ENCODE measurements around the gene ZNF485.
"Not testable (repeated sequence)": the region's sequence is repeated elsewhere in the genome, so short reads cannot be mapped to it uniquely, and the experiment has no call there.

Gene ZNF485

GRCh38 chr10:43606323-43607198 lies at the start of gene ZNF485:
TSS of gene ZNF485 (plus strand) at chr10:43606438. CDS start at chr10:43607051, 613 bp downstream.
- DNase-seq = peak; percentile 0 to 17

DNA sequence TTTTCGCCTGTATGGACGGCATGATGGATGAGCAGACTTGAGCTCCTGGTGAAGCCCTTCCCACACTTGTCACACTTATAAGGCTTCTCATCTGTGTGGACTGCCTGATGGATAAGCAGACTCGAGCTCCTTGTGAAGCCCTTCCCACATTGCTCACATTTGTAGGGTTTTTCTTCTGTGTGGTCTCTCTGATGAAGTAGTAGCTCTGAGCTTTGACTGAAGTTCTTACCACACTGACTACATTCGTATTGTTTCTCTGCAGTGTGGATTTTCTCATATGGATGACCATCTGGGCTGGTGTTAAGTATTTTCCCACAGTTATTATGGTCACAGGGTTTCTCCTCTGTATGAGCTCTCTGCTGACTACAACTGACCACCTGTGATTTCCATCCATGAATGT lies 49.0 kb upstream of the ZNF485 start:
- DNase-seq = no peak

DNA sequence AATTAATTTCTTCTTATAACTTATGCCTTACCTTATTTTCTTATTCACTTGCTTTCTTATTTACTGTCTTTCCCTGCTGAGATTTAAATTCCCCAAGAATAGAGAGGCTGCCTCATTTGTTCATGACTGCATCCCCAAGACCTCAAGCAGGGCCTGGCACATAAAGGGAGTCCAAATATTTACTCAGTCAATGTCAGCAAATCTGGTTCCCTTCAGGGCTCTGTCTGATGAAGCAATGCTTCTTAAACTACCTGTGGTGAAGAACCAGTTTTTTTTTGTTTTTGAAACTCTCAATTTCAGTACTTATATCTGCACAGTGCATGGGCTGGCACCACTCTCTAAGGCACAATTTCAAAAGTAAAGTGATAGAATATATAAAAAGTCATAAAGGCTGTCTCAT lies 36.6 kb upstream of the ZNF485 start:
- DNase-seq = no peak

DNA sequence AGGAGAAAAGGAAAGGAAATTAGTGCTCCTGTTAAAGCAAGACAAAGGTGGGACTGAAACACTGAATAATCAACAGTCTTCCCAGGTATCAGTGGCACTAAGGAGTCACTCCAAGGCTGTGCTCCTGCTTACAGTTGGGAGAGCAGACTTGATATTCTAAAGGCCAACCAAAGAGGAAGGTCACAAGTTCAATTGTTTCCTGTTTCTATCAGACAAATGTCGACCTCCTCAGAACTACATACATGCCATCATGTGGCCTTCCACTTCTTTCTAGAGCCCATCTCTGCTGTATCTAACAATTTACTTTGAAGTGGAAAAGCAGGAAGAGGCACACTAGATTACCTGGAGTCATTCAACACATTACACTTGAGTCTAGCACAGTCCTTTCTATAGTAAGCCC lies 35.3 kb upstream of the ZNF485 start:
- DNase-seq = no peak

DNA sequence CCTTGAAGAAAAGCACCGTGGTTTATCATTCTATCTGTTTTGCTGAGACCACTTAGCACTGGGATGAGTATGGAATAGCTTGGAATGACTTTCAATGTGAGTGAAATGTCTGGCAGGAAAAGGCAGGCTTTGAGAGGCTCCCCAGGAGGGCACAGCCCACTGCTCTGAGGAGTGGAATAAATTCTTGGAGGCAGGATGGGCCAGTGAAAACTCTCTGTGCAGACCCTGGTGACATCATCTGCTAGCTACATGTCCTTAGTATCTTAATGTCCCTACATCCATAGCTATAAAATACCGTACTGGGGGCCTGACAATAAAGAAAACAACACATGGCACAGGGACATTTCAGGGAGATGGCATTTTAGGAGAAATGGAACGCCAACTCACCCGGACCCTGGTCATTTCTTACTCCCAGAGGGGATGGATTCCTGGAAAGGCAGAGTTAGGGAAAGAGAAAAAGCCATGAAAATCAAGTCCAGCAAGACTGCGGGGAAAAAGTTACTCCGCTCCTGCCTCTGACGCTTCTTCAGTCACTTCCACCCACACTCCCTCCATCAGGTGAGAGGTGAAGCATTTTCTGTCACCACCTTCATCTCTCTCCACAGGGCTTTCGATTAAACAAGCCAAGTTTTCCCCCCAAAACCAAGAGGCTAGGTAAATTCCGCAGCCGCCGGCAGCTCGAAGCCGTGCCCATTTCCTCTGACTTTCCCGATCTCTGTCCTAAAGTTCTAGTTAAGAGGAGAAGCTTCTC lies 32.8 kb upstream of the ZNF485 start:
- DNase-seq = no peak

DNA sequence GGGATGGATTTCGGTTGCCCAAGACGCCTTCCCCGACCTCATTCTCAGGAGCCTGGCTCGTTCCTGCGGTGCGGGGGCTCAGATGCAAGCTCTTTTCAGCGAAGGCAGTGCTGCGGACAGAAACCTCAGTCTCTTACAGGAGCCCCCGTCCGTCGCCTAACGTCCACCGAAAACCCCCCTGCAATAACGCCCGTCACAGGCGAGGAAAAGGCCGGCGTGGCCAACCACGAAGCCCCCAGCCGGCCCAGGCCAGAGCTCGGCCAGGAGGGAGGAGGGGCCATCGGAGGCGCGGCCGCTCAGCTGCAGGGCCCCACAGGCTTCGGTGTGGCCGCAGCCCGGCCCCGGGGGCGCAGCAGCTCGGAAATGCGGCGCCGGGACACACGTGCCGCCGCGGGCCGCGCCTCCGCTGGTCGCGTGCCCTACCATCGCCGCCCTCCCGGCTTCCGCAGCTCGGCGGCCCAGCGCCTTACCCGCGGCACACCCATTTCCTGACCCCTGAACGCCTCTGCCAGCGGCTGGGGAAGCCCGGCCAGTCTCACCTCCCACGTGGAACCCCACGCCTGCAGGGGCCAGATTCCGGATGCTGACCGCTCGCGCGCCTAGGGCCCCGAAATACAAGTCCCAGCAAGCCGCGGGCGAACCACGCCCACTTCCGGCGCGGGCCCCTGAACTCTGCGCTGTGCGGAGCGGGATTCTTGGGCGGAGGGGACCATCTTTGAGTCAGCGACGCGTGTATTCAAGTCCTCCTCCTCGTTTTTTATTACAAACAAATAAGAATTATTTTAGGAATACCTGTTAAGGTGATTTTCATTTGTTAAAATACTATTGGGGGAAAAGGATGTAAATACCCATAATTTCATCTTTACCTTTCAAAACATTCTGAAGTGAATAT lies 32.0 kb upstream of the ZNF485 start, which contains the start of gene ZNF239:
ZNF239 (minus strand) TSS at position 616 of the 892 bp plus-strand sequence. CDS start 16,537 bp downstream, outside the sequence.
- peak; percentile 24 to 43 for DNase-seq

DNA sequence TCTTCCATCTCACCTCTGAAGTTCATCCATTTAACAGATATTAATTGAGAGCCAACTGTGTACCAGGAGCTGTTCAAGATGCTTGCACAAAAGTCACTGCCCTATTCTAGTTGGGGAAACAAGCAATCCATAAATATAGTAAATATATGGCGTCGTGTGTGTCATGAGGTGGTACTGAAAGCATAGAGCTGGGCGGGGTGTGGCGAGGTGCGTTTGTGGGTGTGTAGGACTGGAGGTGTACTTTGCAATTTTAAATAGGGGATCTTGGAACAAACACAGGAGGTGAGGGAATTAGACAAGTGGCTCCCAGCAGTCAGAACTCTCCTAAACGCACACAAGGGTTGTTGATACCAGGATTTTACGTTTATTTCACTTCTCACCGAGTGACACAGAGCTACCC lies 31.3 kb upstream of the ZNF485 start:
- DNase-seq = no peak

DNA sequence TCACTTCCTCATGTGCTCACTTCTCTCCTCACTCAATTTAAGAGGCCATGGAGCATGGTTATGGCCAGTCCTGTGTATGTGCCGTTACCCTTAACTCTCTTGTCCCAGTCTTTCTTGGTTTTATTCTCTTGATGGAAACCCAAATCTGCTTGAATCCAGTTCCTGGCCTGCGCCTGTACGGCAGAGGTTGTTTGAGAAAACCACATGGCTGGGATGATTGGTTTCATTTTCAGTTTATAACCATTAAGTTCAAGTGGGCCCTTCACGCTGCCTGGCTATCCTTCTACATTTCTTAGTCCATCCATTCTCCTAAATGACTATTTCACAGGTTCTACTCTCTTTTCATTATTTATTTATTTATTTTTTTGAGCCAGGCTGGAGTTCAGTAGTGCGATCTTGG lies 30.2 kb upstream of the ZNF485 start:
- no peak for DNase-seq

GRCh38 chr10:43576580-43576979 lies 29.7 kb upstream of the ZNF485 start:
- no peak for DNase-seq

DNA sequence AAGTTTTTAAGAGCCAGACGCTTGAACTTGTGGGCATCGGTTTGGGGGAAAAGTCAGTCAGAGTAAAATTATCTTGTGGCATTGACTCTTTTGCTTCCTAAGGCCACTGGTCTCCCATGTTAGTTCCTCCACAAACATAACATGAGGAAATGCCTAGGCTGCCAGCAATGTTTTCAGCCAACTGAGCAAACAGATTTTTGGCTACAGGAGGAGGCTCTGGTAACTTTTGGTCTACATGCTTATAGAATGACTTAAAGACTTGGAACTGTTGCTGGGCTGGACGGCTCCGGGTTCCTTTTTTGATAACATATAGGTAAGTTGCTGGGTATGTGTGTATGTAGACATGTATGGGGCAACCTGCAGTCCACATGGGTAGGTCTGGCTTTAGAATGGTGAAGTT lies 22.2 kb upstream of the ZNF485 start:
- DNase-seq = no peak

DNA sequence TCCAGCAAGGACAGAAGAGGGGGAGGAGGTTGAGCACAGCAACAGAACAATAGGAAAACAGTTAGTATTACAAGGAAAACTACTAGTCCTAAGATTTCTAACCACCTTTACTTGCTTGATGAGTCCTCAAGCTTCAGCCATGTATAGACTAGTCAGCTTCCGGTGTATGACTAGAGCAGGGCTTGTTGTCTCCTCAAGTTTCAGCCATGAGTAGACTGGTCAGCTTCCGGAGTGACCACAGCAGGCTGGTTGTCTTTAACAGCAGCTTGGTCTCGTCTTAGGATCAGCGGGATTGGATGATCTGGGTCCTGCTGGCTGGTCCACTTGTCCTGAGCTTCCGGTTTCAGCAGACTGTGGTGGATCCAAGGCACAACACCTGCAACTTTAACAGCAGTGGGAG lies 21.2 kb upstream of the ZNF485 start:
- no peak for DNase-seq

GRCh38 chr10:43585981-43586729 lies 20.1 kb upstream of the ZNF485 start:
- DNase-seq = no peak

DNA sequence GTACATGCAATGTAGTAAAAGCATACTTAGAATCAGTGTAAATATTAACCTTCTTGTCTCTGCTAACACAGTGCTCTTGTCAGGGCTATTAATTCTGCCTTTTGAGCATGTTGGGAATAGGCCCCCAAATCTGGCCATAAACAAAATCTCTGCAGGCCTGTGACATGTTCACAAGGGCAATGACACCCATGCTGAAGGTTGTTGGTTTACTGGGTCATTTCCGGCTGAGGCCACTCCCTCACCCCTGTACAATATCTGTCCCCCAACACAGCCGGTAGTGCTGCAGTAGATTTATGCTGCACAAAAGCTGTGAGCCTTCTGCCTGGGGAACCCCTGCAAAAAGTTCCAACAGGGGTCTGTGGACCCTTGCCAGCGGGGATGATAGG lies 19.5 kb upstream of the ZNF485 start:
- not testable (repeated sequence) for DNase-seq

DNA sequence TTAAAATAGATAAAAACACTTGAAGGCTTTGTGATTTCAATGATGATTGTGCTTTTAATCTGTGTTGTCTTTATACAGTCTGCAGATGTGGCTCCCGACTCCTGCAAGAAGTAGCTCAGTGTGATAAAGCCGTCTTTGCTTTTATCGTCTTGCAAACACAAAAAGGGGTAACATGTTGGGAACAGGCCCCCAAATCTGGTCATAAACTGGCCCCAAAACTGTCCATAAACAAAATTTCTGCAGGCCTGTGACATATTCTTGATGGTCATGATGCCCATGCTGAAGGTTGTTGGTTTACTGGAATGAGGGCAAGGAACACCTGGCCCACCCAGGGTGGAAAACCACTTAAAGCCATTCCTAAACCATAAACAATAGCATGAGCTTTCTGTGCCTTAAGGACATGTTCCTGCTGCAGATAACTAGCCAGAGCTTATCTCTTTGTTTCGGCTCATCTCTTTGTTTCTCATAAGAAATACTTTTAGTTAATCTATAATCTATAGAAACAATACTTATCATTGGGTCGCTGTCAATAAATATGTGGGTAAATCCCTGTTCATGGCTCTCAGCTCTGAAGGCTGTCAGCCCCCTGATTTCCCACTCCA lies 14.8 kb upstream of the ZNF485 start:
- no peak for DNase-seq

DNA sequence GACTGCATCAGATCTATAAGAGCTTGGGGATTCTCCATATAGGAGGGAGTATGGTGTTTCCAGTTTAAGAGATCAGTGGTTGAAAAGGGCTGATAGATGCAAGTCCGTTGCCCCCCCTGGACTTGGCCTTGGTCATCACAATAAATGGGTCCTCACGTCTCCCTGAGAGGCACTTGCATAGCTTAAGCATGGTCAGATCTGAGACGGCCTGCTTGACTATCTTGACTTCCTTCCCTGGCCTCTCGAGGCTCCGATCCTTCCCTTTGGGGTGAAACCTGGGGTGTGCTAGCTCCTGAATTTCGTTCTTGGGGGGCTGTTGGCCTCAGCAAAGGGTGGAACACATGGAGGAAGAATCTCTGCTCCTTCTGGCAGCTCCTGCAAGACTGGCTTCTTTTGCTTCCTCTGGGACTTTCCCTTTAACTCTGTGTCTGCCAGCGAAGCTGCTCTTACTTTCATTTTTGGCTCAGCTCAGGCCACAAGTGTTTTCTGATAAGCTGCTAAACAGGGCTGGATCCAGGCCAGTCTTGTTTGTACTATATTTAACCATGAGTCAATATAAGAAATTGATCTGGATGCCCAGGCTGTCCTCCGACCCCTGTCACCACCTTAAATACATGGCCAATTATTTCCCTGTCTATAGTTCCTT lies 11.2 kb upstream of the ZNF485 start:
- no peak for DNase-seq

DNA sequence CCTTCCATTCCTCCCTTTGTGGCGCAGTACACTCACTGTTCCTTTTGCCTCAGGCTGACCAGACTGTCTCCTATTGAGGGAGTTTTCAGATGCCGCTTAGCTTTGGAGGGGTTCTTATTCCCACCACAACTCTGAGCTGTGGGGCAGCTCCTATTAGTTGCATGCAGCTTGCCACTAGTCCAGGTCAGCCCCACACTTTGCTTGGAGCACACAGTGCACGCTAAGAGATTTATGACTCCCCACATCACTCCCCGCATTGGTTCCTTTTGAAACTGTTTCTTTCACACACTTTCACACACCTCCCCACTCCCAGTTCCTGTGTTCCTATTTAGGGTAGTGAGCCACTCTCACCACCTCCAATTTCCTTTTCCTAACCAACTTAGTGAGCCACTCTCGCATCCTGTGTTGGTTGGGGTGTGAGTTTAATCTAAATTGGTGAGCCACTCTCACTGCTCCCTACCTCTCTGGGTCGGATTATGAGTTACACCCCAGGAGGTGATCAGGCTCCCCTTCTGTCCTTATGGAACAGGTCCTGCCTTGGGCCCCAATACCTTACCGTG lies 10.4 kb upstream of the ZNF485 start:
- no peak for DNase-seq

DNA sequence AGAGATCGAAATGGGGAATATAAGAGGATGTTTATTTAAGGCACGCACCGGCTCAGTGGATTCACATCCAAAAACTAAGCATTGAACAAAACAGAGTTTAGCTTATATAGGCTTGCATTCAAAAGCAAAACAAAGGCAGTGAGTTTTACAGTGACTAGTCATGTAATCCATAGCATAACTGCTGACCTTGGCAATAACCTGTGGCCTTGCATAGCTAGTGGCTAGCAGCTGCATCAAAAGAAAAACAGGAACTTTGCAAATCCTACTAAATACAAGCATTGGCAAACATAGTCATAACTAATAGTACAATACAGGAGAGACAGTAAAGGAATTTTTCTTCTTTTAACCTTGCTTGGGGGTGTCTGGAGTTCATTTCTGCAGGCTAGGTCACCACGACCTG lies 9.7 kb upstream of the ZNF485 start:
- no peak for DNase-seq

GRCh38 chr10:43598446-43598845 lies 7.8 kb upstream of the ZNF485 start:
- no peak for DNase-seq

GRCh38 chr10:43599333-43599732 lies 6.9 kb upstream of the ZNF485 start:
- DNase-seq = no peak

DNA sequence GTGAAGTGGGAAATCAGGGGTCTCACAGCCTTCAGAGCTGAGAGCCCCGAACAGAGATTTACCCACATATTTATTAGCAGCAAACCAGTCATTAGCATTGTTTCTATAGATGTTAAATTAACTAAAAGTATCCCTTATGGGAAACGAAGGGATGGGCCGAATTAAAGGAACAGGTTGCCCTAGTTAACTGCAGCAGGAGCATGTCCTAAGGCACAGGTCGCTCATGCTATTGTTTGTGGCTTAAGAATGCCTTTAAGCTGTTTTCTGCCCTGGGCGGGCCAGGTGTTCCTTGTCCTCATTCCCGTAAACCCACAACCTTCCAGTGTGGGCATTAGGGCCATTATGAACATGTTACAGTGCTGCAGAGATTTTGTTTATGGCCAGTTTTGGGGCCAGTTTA lies 4.7 kb upstream of the ZNF485 start:
- not testable (repeated sequence) for DNase-seq

GRCh38 chr10:43605850-43606322 lies 352 bp upstream of the ZNF485 start:
- no peak for DNase-seq

Measured in NCI-H1930 (cell line).